ENCODE results near the gene GMEB2. TPM values are rescaled to one million over a fixed set of nuclear protein-coding genes. Genes with fewer than 3 reads are reported as not detected.

Gene GMEB2
- total and polyA plus RNA-seq, 10 of the 15 experiments (the other 5 are each of a cell fraction or from before 2014, with no cell fraction given): 0.08 to 15.1 (median 6.9) TPM

DNA sequence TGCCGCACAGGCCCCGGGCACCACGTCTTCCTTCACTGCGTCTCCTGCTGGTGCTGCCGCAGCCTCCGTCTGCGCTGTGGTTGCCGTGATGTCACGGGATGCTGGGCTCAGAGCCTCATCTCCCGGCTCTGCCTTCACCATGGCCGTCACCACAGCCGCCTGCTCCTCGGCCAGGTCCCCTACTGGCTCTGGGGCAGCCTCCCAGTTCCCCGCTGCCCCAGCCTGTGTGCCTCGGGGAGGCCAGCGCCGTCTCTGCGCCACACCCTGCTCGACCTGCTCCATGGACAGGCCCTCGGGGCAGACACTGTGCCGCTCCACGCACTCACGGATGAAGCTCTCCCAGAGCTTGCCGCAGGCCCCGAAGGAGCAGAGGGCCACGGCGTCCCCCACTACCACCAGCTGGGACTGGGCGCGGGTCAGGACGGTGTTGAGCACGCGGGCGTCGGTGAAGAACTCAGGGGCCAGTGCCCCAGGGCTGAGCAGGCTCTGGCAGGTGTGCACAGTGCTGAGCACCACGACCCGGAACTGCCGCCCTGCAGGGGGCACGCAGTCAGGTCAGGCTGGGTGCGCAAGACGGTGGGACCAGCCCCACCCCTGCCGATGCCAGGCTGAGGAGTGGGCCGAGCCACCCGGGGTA is 61.1 kb downstream of the GMEB2 start:
- Histone ChIP-seq H2AFZ (ENCODE audit: control insufficient read depth, low read depth, low read length) (no peak overlapping the region), H3K27me3 (replicated peaks in 1 of 2; ENCODE audit: control insufficient read depth in 2 of 2, insufficient read depth in 2 of 2, low read length in 1 of 2) (no peaks in the 10 kb centered on the region), H3K79me2 (ENCODE audit: control insufficient read depth, insufficient read depth, low read length) (no peaks in the 10 kb centered on the region), H3K9ac (ENCODE audit: control insufficient read depth, insufficient read depth, low read length) (no peak overlapping the region), H3K36me3 (ENCODE audit: control insufficient read depth in 2 of 2, insufficient read depth in 2 of 2, low read length in 1 of 2) (no peaks in the 10 kb centered on the region; a peak in 1 of 4 replicates), H3K9me3 (replicated peaks; ENCODE audit: control insufficient read depth, insufficient read depth, low read length) (no peaks in the 10 kb centered on the region; the same call in 2 of the 3 replicates), H4K20me1 (ENCODE audit: control insufficient read depth, insufficient read depth) (no peaks in the 10 kb centered on the region), H3K27ac (ENCODE audit: control insufficient read depth, insufficient read depth) (no peak overlapping the region), H3K4me1 (ENCODE audit: control insufficient read depth, insufficient read depth, low read length) (peaks cover 24% of the 10 kb centered on the region), H3K4me2 (ENCODE audit: control insufficient read depth, insufficient read depth) (no peak overlapping the region), H3K4me3 (no peak overlapping the region)
- FAIRE-seq (no peak), ATAC-seq (no peak), DNase-seq (ENCODE audit: low read depth, low spot score) (no peak)
- TF ChIP-seq, protein P1, sequence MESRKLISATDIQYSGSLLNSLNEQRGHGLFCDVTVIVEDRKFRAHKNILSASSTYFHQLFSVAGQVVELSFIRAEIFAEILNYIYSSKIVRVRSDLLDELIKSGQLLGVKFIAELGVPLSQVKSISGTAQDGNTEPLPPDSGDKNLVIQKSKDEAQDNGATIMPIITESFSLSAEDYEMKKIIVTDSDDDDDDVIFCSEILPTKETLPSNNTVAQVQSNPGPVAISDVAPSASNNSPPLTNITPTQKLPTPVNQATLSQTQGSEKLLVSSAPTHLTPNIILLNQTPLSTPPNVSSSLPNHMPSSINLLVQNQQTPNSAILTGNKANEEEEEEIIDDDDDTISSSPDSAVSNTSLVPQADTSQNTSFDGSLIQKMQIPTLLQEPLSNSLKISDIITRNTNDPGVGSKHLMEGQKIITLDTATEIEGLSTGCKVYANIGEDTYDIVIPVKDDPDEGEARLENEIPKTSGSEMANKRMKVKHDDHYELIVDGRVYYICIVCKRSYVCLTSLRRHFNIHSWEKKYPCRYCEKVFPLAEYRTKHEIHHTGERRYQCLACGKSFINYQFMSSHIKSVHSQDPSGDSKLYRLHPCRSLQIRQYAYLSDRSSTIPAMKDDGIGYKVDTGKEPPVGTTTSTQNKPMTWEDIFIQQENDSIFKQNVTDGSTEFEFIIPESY (IDR thresholded peaks at IDR 0.05): no peak
- TF ChIP-seq RCOR1 (conservative IDR thresholded peaks at IDR 0.05; ENCODE audit: low read depth, low read length) (no peak), POLR2A (IDR thresholded peaks at IDR 0.05; ENCODE audit: low read depth, low read length) (peak; percentile 41; the same call in 1 of the 2 replicates), KLF5 (IDR thresholded peaks at IDR 0.05; ENCODE audit: partially characterized antibody) (no peak)
- TF ChIP-seq, protein P2, sequence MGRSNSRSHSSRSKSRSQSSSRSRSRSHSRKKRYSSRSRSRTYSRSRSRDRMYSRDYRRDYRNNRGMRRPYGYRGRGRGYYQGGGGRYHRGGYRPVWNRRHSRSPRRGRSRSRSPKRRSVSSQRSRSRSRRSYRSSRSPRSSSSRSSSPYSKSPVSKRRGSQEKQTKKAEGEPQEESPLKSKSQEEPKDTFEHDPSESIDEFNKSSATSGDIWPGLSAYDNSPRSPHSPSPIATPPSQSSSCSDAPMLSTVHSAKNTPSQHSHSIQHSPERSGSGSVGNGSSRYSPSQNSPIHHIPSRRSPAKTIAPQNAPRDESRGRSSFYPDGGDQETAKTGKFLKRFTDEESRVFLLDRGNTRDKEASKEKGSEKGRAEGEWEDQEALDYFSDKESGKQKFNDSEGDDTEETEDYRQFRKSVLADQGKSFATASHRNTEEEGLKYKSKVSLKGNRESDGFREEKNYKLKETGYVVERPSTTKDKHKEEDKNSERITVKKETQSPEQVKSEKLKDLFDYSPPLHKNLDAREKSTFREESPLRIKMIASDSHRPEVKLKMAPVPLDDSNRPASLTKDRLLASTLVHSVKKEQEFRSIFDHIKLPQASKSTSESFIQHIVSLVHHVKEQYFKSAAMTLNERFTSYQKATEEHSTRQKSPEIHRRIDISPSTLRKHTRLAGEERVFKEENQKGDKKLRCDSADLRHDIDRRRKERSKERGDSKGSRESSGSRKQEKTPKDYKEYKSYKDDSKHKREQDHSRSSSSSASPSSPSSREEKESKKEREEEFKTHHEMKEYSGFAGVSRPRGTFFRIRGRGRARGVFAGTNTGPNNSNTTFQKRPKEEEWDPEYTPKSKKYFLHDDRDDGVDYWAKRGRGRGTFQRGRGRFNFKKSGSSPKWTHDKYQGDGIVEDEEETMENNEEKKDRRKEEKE (IDR thresholded peaks at IDR 0.05): no peak
- WGBS (ENCODE audit: insufficient coverage, insufficient replicate concordance, low lambda C conversion rate, missing lambda C conversion rate): 96% methylated on average over 43 of the region's 43 CpGs
- ChIA-PET POLR2A (no interaction called here), CTCF (no interaction called here), RAD21 (ENCODE audit: unreplicated experiment) (no interaction called here), SMC1A (ENCODE audit: uncharacterized antibody, unreplicated experiment) (no interaction called here)
- BruUV-seq (replicated peaks): no TSS peak
- in situ Hi-C loops (cut with MboI) (no loop called here), intact Hi-C loops (cut with micrococcal nuclease; ENCODE audit: unreplicated experiment) (no loop called here)
